GM21786 (cell line): ENCODE measurements around the gene KLC1.

Experiments
- ATAC-seq: cut with Tn5 transposase; IDR thresholded peaks from one replicate; pipeline ENCODE4 v1.9.1; 2021; ENCODE audit not compliant: unreplicated experiment

Gene KLC1

GRCh38 chr14:103733651-103734050 is 104.6 kb downstream of the KLC1 start:
- no peak for ATAC-seq

GRCh38 chr14:103734081-103734888 is 105.3 kb downstream of the KLC1 start:
- ATAC-seq: no peak

DNA sequence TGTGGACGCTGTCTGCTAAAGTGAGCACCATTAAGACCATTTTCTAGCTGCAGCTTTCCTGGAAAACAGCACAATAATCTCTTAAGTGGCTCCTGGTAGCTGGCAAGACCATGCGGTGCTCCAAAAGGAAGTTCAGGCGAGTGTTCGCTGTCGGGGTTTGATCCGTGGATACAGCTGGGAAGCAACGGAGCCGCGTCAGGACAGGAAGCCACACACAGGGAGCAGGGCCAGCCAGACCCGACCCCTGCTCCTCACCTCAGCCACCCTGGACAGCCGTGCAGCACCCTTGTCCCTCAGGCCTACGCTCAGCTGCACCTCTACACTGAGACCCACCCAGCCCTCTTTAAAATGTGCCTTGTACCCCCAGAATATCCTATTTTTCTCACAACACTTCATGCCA is 106.0 kb downstream of the KLC1 start:
- ATAC-seq: no peak

- ATAC-seq: no peak
These were observed 106.4 kb downstream of the KLC1 start for GRCh38 chr14:103735439-103735814.

GRCh38 chr14:103735815-103736545 is 107.0 kb downstream of the KLC1 start:
- no peak for ATAC-seq

- ATAC-seq: no peak
These were observed 107.8 kb downstream of the KLC1 start for GRCh38 chr14:103736546-103737431.

DNA sequence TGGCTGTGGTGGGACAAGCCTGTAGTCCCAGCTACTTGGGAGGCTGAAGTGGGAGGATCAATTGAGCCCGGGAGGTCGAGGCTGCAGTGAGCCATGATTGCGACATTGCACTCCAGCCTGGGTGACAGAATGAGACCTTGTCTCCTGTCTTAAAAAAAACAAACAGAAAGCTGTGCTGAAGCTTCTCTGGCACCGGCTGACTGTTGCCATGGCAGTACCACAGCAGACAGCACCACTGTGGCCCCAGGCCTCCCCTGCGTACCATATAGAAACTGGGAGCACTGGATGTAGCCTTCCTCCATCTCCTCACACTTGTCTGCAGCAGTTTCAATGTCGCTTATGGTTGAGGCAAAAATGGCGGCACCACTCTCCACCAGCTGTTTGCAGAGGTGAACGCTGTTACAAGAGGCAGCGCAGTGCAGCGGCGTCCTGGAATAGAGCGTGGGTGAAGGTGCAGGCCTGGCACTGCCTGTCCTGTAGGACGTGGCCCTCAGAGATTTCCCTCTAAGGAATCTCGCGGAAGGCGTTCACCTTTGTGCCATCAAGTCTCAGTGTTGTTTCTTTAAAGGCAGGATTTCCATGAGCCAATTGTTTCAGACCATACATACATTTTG is 108.5 kb downstream of the KLC1 start:
- no peak for ATAC-seq

GRCh38 chr14:103738166-103738565 is 109.2 kb downstream of the KLC1 start:
- ATAC-seq: no peak

GRCh38 chr14:103738701-103739451 is 109.9 kb downstream of the KLC1 start:
- no peak for ATAC-seq

DNA sequence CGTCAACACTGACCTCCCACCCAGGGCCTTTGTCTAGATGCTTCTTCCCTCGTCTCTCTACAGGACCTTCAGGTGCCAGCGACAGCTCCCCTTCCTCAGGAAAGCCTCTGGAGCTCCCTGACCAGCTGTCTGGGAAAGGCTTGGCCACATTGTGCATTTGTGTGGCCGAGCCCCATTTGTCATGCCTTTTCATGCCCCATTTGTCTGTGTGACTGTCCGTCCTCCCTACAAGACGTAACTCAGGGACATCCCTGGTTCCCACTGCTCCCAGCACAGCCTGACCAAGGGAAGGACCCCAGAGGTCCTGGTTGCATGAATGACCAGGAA is 110.4 kb downstream of the KLC1 start:
- no peak for ATAC-seq

- ATAC-seq: no peak
These were observed 110.9 kb downstream of the KLC1 start for GRCh38 chr14:103739793-103740501.

DNA sequence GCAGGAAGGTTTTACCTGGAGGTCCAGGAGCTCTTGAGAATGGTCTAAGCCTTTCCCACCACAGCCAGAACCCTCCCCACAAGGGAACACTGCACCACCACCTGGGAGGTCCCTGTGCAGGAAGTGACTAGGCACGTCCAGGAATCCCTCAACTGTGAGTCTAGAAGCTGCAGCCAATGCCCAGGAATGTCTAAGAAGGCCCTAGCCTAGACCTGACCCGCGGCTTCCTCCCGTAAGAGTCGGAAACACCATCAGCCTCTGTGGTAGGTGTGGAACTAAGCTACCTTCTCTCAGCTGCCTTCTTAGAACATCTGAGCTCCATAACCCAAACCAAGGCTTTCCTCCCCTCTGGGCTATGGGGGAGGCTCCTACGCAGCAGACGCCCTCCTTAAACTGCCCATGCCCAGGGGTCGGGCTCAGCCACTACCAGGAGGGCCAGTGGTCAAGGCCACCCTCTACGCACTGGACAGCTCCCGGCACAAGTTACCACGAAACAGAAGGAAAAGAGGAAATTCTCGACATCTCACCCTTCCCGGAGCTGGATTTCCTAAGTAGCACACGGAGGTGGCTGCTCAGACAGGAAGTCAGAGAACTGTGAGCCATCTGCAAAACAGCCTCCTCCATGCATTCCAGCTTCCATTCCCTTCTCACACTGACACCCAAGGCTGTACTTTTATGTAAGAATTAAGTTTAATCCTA is 112.1 kb downstream of the KLC1 start:
- no peak for ATAC-seq

DNA sequence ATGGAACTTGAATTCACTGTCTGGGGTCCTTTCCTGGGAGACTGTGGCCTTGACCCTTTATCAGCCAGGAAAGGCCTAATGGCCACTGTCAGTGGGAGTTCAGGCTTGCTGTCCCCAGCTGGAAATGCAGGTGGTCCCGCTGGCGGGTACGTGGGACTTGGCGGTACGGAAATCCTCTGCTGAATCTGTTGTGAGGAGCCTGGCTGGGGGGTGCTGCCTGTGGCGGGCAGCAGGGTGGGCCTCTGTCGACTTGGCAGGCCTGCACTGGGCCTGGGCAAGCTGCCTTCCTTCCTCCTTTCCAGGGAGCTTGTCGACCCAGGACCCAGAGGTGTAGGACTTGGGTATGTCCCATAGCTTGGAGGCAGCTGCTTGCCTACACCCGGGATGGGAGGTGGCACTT is 112.9 kb downstream of the KLC1 start:
- no peak for ATAC-seq

DNA sequence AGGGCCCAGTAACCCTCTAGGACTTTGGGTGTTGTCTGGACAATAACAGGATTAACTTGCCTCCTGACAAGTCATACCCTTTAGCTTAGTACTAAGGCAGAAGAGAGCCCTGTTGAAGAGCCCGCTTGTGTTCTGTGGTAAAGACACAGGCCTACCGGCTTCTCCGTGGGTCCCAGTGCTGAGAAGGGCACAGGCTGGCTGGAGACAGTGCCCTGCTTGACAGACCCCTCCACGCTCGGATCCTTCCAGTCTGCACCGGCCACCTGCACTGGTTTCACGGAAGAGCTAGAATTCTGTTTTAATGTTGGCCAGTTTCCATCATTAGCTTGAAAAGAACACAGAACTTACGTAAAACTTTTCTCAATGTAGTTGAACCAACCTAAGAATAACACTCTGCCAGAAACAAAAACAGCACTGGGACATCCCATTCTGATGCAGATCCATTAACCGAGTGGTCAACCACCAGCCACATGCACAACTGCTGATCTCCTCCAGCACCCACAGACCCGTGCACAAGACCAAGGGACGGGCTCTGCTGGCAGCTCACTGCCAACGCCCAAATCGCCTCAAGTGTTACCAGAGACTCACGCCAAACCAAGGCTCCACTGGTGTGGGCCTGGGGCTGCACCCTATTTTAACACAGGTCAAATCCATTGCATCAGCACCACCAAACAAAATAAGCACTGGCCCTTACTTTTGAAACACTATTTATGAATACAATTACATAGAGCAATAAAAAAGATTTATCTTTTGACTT is 113.7 kb downstream of the KLC1 start:
- no peak for ATAC-seq

DNA sequence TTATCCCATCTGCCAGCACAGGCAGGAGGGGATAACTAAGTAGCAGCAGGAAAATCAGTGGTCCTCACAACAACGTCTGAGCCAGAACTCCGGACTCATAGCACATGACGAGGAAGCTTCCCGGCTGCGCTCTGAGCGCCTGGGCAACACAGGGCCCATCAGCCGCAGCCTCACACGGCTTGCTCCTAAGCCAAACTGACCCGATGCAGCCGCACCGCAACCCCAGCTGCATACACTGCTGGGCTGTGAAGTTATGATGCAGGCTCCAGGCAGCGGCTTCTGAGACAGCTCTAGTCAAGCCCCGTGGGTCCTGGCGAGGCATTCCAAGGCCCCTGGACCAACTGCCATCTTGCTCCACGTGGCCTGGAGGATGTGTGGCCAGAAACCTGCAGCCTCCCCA is 114.7 kb downstream of the KLC1 start:
- no peak for ATAC-seq

GRCh38 chr14:103744621-103745395 is 115.8 kb downstream of the KLC1 start:
- no peak for ATAC-seq

DNA sequence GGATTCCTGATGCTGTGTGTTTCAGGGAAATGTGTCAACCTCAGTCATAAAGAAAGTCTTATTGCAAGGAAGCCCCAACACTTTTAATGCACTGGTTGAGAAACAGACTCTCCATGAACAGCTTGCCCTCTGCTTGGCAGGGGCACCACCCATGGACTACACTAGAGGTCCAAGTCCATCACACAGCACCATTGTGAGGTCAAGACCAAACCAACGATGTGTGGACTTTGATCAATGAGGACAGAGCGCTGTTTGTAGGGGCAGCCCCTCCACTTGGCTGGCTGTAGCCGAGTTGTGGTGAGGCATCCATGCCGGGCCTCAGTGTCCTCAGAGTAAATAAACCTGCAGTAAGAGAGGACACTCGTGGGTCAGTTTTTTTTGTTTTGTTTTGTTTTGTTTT is 116.4 kb downstream of the KLC1 start:
- no peak for ATAC-seq

DNA sequence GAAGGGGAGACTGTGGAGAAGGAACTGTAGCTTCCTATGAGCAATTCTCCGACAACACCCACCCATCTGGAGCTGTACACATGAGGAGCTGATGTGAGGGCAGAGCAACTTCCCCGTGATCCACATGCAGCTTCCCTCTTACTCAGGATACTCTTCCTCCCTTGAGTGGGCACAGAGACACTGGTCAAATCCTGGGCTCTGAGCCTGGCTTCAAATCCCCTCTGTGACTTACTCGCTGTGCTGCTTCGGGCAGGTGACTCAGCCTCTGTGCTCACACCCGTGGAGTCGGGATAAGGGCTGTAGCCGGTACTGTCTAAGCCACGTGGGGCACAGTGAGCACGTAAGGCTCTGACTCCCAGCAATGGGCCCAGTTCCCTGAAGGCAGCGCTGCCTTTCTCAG is 117.7 kb downstream of the KLC1 start:
- no peak for ATAC-seq
